Effector memory CD4-positive, alpha-beta T cell (primary cell): Measurements from ENCODE around the gene CARHSP1.
"Not testable (repeated sequence)": the region's sequence is repeated elsewhere in the genome, so short reads cannot be mapped to it uniquely, and the experiment has no call there.

Experiments used
- DNase-seq, 3 donors: peaks; one replicate each; pipeline ENCODE4 v3.0.0-alpha.2; 2020
- H3K27ac ChIP-seq: 2 replicates; pipeline ENCODE4 v1.7.0; 2013; ENCODE audit warnings: mild to moderate bottlenecking, low read length, moderate library complexity; ENCODE audit not compliant: insufficient read depth, poor library complexity, severe bottlenecking
- H3K27me3 ChIP-seq: replicated peaks from 2 replicates; pipeline ENCODE4 v1.7.0; 2013; ENCODE audit warnings: mild to moderate bottlenecking, low read length; ENCODE audit not compliant: insufficient read depth, control insufficient read depth, poor library complexity, severe bottlenecking
- H3K36me3 ChIP-seq: 2 replicates; pipeline ENCODE4 v1.7.0; 2013; ENCODE audit warnings: mild to moderate bottlenecking, low read length, moderate library complexity; ENCODE audit not compliant: control insufficient read depth, insufficient read depth
- H3K4me1 ChIP-seq: 2 replicates; pipeline ENCODE4 v1.7.0; 2013; ENCODE audit warnings: low read length, mild to moderate bottlenecking; ENCODE audit not compliant: control insufficient read depth, insufficient read depth, poor library complexity, severe bottlenecking
- H3K4me3 ChIP-seq: 2 replicates; pipeline ENCODE4 v1.7.0; 2013; ENCODE audit warnings: low read length, low read depth, mild to moderate bottlenecking; ENCODE audit not compliant: insufficient read depth, poor library complexity, severe bottlenecking
- H3K9me3 ChIP-seq: 2 replicates; pipeline ENCODE4 v1.7.0; 2013; ENCODE audit warnings: mild to moderate bottlenecking, low read length, moderate library complexity; ENCODE audit not compliant: control insufficient read depth

Gene CARHSP1

DNA sequence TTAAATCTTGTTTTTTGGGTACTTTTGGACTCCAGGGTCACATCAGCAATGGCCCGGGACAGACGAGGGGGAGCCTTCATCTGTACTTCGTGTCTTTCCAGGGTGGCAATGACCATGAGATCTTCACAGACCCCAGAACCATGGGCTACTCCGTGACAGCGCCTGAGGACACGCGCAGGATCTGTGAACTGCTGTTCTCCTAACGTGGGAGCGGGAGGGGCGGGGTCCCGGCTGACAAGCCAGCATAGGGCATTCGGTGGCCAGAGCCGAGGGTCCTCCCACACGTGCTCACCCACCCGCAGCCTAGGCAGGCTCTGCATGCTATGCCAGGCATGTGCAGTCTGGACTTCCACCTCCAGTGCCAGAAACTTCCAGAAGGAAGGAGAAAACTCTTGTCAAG lies 21.2 kb downstream of the CARHSP1 start:
- Histone ChIP-seq H3K9me3 (no peaks in the 10 kb centered on the region), H3K36me3 (peaks cover 25% of the 10 kb centered on the region), H3K4me3 (no peak overlapping the region), H3K27ac (no peak overlapping the region), H3K27me3 (no peaks in the 10 kb centered on the region), H3K4me1 (no peaks in the 10 kb centered on the region)
- no peak for DNase-seq

DNA sequence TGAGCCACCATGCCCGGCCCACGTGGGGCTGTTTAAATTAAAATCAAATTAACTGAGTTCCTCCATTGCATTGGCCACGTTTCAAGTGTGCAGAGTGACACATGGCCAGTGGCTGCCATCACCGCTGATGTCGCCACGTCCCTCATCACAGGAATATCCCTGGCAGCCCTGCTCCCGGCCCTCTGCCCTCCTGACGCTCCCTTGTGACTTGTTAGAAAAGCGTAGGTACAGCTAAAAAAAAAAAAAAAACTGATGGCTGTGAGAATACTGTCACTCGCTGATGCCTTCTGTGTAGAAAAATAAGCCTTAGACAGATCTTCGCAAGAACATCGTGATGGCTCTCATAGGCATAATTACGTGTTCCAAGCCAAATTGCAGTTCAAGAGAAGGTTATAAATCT lies 21.7 kb downstream of the CARHSP1 start:
- no peak overlapping the region for H3K27ac ChIP-seq
- DNase-seq = no peak
- no peaks in the 10 kb centered on the region for H3K9me3 ChIP-seq
- H3K4me3 ChIP-seq = no peak overlapping the region
- peaks cover 21% of the 10 kb centered on the region for H3K36me3 ChIP-seq
- H3K27me3 ChIP-seq = no peaks in the 10 kb centered on the region
- H3K4me1 ChIP-seq = no peaks in the 10 kb centered on the region

DNA sequence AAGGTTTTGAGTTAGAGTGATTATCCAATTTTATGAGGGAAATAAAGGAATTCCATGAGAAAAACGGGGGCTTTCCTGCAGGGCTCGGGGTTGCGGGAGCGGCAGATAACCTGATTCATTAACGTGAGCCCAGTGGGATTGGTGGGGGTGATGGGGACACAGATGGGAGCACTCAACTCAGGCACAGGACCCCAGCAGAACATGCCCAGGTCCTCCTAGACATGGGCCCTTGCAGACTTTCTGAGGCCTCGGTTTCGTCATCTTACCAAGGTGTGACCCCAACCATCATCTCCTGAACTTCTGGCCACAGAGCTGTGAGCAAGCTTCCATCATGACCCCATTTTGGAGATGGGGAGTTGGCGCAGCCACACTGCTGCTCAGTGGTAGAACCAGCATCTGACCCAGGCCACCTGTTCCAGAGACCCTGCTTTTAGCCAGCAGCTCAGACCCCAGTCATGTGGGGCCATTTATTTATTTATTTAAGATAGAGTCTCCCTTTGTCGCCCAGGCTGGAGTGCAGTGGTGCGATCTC lies 22.3 kb downstream of the CARHSP1 start:
- Histone ChIP-seq H3K27ac (no peak overlapping the region), H3K36me3 (peaks cover 21% of the 10 kb centered on the region), H3K9me3 (no peaks in the 10 kb centered on the region), H3K4me3 (no peak overlapping the region), H3K27me3 (no peaks in the 10 kb centered on the region), H3K4me1 (no peaks in the 10 kb centered on the region)
- DNase-seq = no peak

GRCh38 chr16:8845699-8846298 lies 23.0 kb downstream of the CARHSP1 start:
- H3K27me3 ChIP-seq = no peaks in the 10 kb centered on the region
- H3K9me3 ChIP-seq = no peaks in the 10 kb centered on the region
- H3K4me3 ChIP-seq = no peak overlapping the region
- H3K36me3 ChIP-seq = peaks cover 21% of the 10 kb centered on the region
- no peaks in the 10 kb centered on the region for H3K4me1 ChIP-seq
- no peak overlapping the region for H3K27ac ChIP-seq
- no peak for DNase-seq

DNA sequence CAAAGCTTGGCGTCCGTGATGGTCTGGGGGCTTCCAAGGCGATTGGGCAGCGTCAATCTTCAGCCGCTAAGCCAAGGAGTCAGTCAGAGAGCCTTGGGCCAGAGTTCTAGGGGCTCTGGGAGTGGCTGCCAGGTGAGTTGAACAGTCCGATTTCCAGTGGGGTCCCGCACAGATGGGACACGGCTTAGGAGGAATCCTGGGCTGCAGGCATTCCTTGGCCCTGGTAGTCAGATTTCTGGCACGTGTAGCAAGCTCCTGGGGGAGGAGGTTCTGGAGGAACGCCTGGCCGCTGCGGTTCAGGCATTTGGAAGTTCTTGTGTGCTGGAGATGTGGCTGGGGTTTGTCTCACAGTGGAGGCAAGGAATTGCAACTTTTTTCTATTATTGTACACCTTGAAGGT lies 25.5 kb downstream of the CARHSP1 start:
- H3K27me3 ChIP-seq, H3K36me3 ChIP-seq, H3K9me3 ChIP-seq, DNase-seq, H3K27ac ChIP-seq, H3K4me1 ChIP-seq, H3K4me3 ChIP-seq: not testable (repeated sequence)

- H3K36me3 ChIP-seq, H3K27me3 ChIP-seq, DNase-seq, H3K4me1 ChIP-seq, H3K9me3 ChIP-seq, H3K27ac ChIP-seq, H3K4me3 ChIP-seq: not testable (repeated sequence)
These were observed 26.8 kb downstream of the CARHSP1 start for GRCh38 chr16:8842016-8842415.

- not testable (repeated sequence) for DNase-seq, H3K4me3 ChIP-seq, H3K9me3 ChIP-seq, H3K36me3 ChIP-seq, H3K4me1 ChIP-seq, H3K27me3 ChIP-seq, H3K27ac ChIP-seq
These were observed 31.2 kb downstream of the CARHSP1 start for GRCh38 chr16:8837594-8837993.

DNA sequence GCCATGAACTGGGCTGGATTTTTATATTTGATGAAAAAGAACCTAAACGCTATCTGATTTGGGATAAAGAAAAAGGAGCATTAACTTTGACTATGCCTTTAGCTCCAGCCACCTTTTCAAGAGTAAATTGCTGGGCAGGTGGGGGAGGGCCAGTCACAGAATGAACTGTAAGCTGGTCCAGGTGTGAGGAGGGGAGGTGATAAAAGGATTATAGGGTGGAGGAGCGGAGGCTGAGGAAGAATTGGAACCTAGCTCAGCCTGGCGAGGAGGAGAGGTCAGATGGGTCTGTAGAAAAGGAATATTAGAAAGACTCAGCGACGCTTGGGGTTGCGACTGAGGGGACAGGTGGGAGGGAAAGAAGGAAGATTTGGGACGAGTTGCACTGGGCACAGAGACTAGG lies 32.0 kb downstream of the CARHSP1 start:
- H3K27me3 ChIP-seq, H3K9me3 ChIP-seq, H3K4me3 ChIP-seq, H3K4me1 ChIP-seq, H3K27ac ChIP-seq, H3K36me3 ChIP-seq, DNase-seq: not testable (repeated sequence)

GRCh38 chr16:8832717-8833105 lies 36.1 kb downstream of the CARHSP1 start:
- H3K36me3 ChIP-seq = peaks cover 11% of the 10 kb centered on the region
- H3K4me3 ChIP-seq = no peak overlapping the region
- no peaks in the 10 kb centered on the region for H3K27me3 ChIP-seq
- H3K4me1 ChIP-seq = no peaks in the 10 kb centered on the region
- DNase-seq = no peak
- no peak overlapping the region for H3K27ac ChIP-seq
- H3K9me3 ChIP-seq = no peaks in the 10 kb centered on the region

DNA sequence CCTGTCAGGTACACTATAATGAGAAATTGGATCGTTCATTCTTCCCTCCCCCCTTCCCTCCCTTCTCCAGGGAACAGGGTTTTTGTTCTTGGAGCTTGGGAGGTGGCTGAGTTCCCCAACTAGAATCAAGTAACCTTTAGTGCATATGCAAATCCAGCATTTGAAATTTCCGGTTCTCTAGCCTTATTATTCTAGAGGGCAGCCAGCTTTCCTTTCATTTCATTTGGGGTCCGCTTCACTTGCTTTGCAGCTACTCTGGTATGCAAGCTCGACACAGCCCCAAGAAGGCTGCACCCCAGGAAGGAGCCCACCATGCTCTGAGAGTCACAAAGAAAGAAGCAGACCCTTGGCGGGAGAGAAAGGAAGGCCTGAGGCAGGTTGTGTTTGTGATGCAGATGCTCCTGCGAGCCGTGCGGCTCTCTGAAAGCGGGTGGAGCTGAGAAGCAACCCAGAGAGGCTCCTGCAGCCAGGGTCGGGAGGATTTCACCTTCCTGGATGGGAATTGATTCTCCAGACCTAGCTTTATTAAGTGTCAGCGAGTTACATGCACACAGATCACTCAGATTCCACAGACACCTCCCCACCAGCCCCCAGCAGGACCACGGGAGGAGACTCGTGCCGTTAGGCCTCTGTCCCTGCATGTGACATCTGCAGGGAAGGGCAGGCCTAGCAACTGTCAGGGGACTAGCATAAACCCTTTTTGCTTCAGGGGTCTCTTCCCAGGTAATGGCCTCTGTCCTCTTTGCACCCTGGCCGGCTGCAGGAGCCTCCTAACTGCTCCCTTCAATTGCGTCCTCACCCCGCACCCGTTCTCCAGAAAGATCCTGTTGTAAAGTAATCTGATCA lies 36.7 kb downstream of the CARHSP1 start:
- Histone ChIP-seq H3K4me1 (no peaks in the 10 kb centered on the region), H3K27ac (no peak overlapping the region), H3K4me3 (no peak overlapping the region), H3K9me3 (no peaks in the 10 kb centered on the region), H3K36me3 (peaks cover 11% of the 10 kb centered on the region), H3K27me3 (no peaks in the 10 kb centered on the region)
- DNase-seq = no peak
